Measurements from ENCODE around the gene MICAL2. TPM values are rescaled to one million over a fixed set of nuclear protein-coding genes. Genes with fewer than 3 reads are reported as not detected.

MICAL2 gene
- polyA plus RNA-seq, 2 of the 4 experiments (the other 2 are of a cell fraction), result 39.8 to 42.1 TPM

DNA sequence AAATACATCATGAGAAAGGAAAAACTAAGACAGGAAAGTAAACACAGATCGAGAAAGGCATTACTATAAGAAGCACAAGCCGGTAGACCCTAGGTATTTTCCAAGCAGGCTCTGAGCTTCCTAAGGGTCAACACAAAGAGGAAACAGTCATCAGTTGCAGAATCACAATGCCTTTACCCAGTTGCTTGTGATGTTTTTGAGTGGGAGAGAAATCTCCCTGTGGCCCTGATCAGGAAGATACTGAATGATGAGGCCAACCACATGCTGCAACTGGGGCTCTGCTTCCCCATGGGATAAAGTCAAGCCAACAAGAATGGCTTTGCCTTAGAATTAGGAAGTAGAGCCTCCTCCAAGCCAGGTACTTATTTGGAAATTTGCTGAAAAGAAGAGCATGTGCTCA, 132.6 kb downstream of the MICAL2 start:
- H3K4me3 ChIP-seq, result no peak overlapping the region
- no peak overlapping the region for H3K27ac ChIP-seq
- H3K9me3 ChIP-seq, result no peaks in the 10 kb centered on the region
- ChIA-PET CTCF (interaction anchor here (1.1 to 12.0 kb wide), 4 partner anchors 9 to 196 kb away, joined by 3 to 115 read pairs (median 4); no protein-coding TSS in a partner anchor), POLR2A (interaction anchor here (0.5 kb wide), 1 partner anchor 23 kb away, joined by 9 read pairs; no protein-coding TSS in a partner anchor)
- ATAC-seq (no peak), DNase-seq (ENCODE audit: low read depth in 1 of 2, low spot score in 1 of 2) (no peak), FAIRE-seq (no peak)
- WGBS (ENCODE audit: missing lambda C conversion rate), result 74% methylated on average over 2 of the region's 2 CpGs
- no peak overlapping the region for H3K4me2 ChIP-seq
- TF ChIP-seq RAD21 (conservative IDR thresholded peaks at IDR 0.05 in 1 of 2, IDR thresholded peaks at IDR 0.05 in 1 of 2) (no peak), PHF8 (IDR thresholded peaks at IDR 0.05; ENCODE audit: borderline replicate concordance, low read depth) (no peak), EP300 (IDR thresholded peaks at IDR 0.05) (no peak), BHLHE40 (IDR thresholded peaks at IDR 0.05; ENCODE audit: low read depth, low read length) (no peak), NPAS2 (CRISPR knock-in tag; IDR thresholded peaks at IDR 0.05; ENCODE audit: borderline replicate concordance) (no peak), CHD4 (IDR thresholded peaks at IDR 0.05; ENCODE audit: borderline replicate concordance) (no peak), NR3C1 (IDR thresholded peaks at IDR 0.05) (no peak), ZSCAN20 (CRISPR knock-in tag; IDR thresholded peaks at IDR 0.05) (no peak), HOXB13 (CRISPR knock-in tag; IDR thresholded peaks at IDR 0.05; ENCODE audit: low read depth) (no peak), RNF2 (IDR thresholded peaks at IDR 0.05; ENCODE audit: borderline replicate concordance, low read depth) (no peak), KDM1A (IDR thresholded peaks at IDR 0.05; ENCODE audit: low read depth) (no peak), MAZ (IDR thresholded peaks at IDR 0.05; ENCODE audit: borderline replicate concordance, low read depth, low read length) (no peak), RARB (CRISPR knock-in tag; IDR thresholded peaks at IDR 0.05) (no peak), EHMT2 (IDR thresholded peaks at IDR 0.05; ENCODE audit: low read depth) (no peak)
- TF ChIP-seq, protein P1, sequence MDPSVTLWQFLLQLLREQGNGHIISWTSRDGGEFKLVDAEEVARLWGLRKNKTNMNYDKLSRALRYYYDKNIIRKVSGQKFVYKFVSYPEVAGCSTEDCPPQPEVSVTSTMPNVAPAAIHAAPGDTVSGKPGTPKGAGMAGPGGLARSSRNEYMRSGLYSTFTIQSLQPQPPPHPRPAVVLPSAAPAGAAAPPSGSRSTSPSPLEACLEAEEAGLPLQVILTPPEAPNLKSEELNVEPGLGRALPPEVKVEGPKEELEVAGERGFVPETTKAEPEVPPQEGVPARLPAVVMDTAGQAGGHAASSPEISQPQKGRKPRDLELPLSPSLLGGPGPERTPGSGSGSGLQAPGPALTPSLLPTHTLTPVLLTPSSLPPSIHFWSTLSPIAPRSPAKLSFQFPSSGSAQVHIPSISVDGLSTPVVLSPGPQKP (IDR thresholded peaks at IDR 0.05; ENCODE audit: low read depth, low read length), result no peak
- TF ChIP-seq, protein P2, sequence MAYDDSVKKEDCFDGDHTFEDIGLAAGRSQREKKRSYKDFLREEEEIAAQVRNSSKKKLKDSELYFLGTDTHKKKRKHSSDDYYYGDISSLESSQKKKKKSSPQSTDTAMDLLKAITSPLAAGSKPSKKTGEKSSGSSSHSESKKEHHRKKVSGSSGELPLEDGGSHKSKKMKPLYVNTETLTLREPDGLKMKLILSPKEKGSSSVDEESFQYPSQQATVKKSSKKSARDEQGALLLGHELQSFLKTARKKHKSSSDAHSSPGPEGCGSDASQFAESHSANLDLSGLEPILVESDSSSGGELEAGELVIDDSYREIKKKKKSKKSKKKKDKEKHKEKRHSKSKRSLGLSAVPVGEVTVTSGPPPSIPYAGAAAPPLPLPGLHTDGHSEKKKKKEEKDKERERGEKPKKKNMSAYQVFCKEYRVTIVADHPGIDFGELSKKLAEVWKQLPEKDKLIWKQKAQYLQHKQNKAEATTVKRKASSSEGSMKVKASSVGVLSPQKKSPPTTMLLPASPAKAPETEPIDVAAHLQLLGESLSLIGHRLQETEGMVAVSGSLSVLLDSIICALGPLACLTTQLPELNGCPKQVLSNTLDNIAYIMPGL (CRISPR knock-in tag; IDR thresholded peaks at IDR 0.05; ENCODE audit: borderline replicate concordance), result no peak
- H3K4me1 ChIP-seq, result peaks cover 16% of the 10 kb centered on the region

DNA sequence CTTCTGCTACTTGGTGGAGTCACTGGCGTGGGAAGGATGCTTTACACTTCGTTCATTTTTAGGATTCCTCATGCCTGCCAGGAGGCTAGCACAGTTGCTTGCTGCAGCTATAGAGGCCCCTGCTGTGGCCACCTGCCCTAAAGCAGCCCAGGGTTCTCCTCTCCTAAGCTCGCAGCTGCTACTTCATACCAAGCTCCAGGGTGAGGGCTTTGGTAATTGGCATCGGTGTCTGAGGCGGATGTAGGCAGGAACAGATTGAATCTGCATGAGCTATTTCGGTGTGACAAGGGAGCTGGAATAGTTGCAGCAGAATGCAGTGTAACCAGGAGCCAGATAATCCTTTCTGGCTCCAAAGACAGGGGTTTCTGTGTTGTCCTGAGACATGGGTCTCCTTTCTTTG, 133.1 kb downstream of the MICAL2 start:
- CTCF ChIA-PET, result interaction anchor here (1.1 to 12.0 kb wide), 3 partner anchors 9 to 196 kb away, joined by 3 to 115 read pairs (median 4); no protein-coding TSS in a partner anchor
- H3K4me3 ChIP-seq, result no peak overlapping the region
- H3K4me2 ChIP-seq, result no peak overlapping the region
- no peaks in the 10 kb centered on the region for H3K9me3 ChIP-seq
- POLR2A ChIA-PET, result interaction anchor here (0.5 kb wide), 1 partner anchor 24 kb away, joined by 9 read pairs; no protein-coding TSS in a partner anchor
- WGBS (ENCODE audit: missing lambda C conversion rate), result 89% methylated on average over 6 of the region's 6 CpGs
- peaks cover 21% of the 10 kb centered on the region for H3K4me1 ChIP-seq
- FAIRE-seq (no peak), ATAC-seq (no peak), DNase-seq (ENCODE audit: low read depth in 1 of 2, low spot score in 1 of 2) (no peak)
- no peak for TF ChIP-seq MAFK (IDR thresholded peaks at IDR 0.05; ENCODE audit: partially characterized antibody)
- TF ChIP-seq FOXS1 (CRISPR knock-in tag; IDR thresholded peaks at IDR 0.05), result no peak
- no peak for TF ChIP-seq ZC3H11A (IDR thresholded peaks at IDR 0.05)
- no peak for TF ChIP-seq NPAS2 (CRISPR knock-in tag; IDR thresholded peaks at IDR 0.05; ENCODE audit: borderline replicate concordance)
- no peak for TF ChIP-seq EP300 (IDR thresholded peaks at IDR 0.05)
- no peak for TF ChIP-seq RAD21 (conservative IDR thresholded peaks at IDR 0.05 in 1 of 2, IDR thresholded peaks at IDR 0.05 in 1 of 2)
- TF ChIP-seq, protein P3, sequence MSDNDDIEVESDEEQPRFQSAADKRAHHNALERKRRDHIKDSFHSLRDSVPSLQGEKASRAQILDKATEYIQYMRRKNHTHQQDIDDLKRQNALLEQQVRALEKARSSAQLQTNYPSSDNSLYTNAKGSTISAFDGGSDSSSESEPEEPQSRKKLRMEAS (IDR thresholded peaks at IDR 0.05), result no peak
- TF ChIP-seq TFCP2L1 (CRISPR knock-in tag; IDR thresholded peaks at IDR 0.05), result no peak
- TF ChIP-seq MYC (IDR thresholded peaks at IDR 0.05; ENCODE audit: borderline replicate concordance, low read length), result no peak
- TF ChIP-seq, protein P1 (IDR thresholded peaks at IDR 0.05; ENCODE audit: low read depth, low read length), result no peak
- no peak for TF ChIP-seq FOSB (CRISPR knock-in tag; IDR thresholded peaks at IDR 0.05)
- TF ChIP-seq RFX5 (IDR thresholded peaks at IDR 0.05), result no peak
- no peak for TF ChIP-seq FOSL2 (IDR thresholded peaks at IDR 0.05)
- no peak for TF ChIP-seq FOSL2 (CRISPR knock-in tag; IDR thresholded peaks at IDR 0.05)
- TF ChIP-seq RARB (CRISPR knock-in tag; IDR thresholded peaks at IDR 0.05), result no peak
- TF ChIP-seq HOXB5 (CRISPR knock-in tag; IDR thresholded peaks at IDR 0.05), result no peak
- TF ChIP-seq GATA3 (IDR thresholded peaks at IDR 0.05; ENCODE audit: borderline replicate concordance), result no peak
- no peak overlapping the region for H3K27ac ChIP-seq

Data from A549 (cell line).